Stimulated activated CD8-positive, alpha-beta memory T cell treated with anti-CD3 and anti-CD28 coated beads, Interleukin-15, amount 100 ng/mL, for 1 hour (primary cell): ENCODE data around the gene CAMLG.
"Not testable (repeated sequence)": the region's sequence is repeated elsewhere in the genome, so short reads cannot be mapped to it uniquely, and the experiment has no call there.

Experiments
- DNase-seq: peaks from one replicate; pipeline ENCODE4 v3.0.0-alpha.2; 2020; ENCODE audit warnings: low read depth

CAMLG gene

DNA sequence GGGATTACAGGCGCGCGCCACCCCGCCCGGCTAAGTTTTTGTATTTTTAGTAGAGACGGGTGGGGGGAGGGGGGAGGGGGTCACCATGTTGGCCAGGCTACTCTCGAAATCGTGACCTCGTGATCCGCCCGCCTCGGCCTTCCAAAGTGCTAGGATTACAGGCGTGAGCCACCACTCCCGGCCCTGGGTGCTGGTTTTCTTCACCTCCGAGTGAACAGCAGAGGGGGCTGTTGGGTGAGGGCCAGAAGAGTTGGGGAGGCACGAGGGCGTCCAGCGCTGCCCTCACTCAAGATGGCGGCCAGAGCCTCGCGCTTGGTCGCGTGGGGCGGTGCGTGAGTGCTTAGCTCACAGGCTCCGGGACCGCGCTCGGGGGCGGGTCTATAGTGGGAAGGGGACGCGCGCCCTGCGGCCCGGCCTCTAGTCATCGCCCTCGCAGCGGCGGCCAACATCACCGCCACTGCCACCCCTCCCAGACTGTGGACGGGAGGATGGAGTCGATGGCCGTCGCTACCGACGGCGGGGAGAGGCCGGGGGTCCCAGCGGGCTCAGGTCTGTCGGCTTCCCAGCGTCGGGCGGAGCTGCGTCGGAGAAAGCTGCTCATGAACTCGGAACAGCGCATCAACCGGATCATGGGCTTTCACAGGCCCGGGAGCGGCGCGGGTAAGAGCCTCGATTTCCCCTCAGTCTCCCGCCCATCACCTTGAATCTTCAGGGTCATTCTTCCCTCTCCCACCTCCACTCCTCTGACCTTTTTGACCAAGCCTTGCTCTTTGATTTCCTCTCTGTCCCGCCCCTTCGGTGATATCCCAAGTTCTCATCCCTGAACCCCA is at the start of gene CAMLG:
CAMLG (plus strand) TSS at position 416 of the 830 bp plus-strand sequence; CDS start at position 489, 73 bp downstream.
- DNase-seq = peak; percentile 93

GRCh38 chr5:134690144-134690543 is 48.2 kb upstream of the CAMLG start:
- DNase-seq = not testable (repeated sequence)

GRCh38 chr5:134692722-134693121 is 45.6 kb upstream of the CAMLG start:
- DNase-seq = no peak

GRCh38 chr5:134708301-134708700 is 30.0 kb upstream of the CAMLG start:
- no peak for DNase-seq

DNA sequence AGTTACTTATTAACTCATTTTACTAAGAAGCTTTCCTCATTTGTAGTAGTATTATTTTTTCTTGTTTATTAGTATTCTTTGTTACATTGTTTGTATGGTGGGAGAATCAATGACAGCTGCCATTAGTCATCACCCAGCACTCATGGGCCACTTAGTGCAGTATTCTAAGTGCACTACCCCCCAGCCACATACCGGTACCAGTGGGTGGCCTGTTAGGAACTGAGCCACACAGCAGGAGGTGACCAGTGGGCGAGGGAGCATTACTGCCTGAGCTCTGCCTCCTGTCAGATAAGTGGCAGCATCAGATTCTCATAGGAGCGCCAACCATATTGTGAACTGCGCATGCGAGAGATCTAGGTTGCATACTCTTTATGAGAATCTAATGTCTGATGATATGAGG is 24.2 kb upstream of the CAMLG start:
- no peak for DNase-seq

DNA sequence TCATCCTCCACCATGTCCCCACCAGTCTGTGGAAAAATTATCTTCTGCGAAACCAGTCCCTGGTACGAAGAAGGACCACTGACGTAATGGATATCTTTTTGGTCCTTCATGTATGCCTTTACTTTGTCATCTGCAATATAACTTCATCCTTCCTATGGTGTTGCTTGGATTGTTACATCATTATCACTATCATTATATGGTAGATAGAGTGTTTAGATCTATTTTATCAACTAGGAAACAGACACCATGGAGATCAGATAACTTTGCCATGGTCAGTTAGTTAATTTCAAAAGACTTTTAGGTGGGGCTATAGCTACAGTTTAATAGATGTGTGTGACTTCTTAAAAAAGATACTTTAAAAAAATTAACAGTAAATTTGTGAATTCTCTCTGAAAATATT is 23.8 kb upstream of the CAMLG start:
- DNase-seq = no peak

GRCh38 chr5:134715466-134715865 is 22.9 kb upstream of the CAMLG start:
- not testable (repeated sequence) for DNase-seq

DNA sequence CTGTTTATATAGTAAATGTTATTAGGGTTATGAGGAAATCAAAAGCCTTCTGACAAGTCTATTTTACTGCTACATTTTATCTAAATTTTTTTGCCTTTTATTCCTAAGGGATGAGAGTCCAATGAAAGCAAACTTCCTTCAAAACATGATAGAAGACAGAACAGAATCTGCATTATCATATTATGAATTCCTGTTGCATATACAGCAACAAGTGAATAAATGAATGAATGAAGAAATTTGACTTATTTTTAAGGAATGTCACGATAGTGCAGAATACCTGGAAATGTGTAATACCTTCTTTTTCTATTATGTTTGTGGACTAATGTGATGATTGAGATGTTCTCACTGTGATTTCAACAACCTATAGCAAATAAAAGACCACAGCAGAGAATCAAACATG is 13.5 kb upstream of the CAMLG start:
- no peak for DNase-seq

DNA sequence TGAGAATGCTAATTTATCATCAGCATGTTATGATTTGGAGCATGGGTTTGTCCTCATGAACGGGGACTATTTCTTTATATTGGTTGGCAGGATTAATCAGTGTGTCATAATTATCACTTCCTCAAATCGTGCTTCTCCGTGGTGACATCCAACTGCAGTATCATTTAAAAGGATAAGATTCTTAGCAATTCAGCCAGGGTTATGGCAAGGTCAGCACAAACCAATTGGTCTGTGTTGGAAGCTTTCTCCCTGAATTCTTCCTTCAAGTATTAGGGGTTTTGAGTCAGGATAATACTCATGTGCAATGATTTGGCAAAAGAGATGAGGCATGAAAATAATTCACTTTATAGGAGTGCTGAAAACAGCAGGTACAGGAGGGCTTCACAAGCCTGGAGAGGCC is 5.5 kb upstream of the CAMLG start:
- no peak for DNase-seq

DNA sequence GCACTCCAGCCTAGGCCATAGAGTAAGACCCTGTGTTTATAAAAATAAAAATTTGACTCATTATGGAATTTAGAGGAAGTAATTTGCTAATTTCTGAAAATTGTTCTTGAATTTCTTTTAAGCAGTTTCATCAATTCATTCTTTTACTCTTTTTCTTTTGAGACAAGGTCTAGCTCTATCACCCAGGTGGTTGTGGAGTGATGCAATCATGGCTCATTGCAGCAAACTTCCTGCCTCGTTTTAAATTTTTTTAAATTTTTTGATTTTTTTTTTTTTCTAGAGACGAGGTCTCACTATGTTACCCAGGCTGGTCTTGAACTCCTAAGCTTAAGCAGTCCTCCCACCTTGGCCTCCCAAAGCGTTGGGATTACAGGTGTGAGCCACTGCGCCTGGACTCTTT is 3.1 kb upstream of the CAMLG start:
- no peak for DNase-seq

DNA sequence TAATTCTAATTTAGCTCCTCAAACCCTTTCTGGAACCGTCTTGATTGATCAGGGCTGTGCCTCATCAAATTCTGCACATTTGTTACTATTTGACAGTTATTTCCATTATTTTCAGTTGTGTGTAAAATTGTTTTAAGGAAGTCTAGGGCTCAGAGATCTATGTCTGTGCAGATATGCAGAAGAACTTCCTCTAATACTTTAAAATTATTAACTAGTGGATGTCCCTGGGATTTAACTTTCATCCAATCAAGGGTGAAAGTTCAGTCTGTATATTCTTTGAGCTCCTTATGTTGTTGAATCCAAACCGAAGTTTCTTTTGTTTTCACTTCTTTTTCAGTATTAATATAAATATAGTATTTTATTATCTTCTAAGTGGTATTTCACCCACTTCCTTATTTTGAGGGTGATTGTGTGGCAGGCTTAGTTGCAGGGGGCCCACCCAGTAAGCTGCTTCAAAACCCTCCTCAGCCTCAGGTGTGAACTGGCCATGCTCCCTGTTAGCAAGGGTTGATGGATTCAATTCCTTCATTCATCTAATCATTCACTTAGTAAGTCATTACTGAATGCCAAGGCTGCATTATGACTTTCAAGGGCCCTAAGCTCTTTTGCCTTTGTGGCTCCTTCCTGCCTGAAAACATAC is 2.1 kb upstream of the CAMLG start:
- no peak for DNase-seq

- DNase-seq = no peak
These were observed 764 bp downstream of the CAMLG start for GRCh38 chr5:134738963-134739661.

DNA sequence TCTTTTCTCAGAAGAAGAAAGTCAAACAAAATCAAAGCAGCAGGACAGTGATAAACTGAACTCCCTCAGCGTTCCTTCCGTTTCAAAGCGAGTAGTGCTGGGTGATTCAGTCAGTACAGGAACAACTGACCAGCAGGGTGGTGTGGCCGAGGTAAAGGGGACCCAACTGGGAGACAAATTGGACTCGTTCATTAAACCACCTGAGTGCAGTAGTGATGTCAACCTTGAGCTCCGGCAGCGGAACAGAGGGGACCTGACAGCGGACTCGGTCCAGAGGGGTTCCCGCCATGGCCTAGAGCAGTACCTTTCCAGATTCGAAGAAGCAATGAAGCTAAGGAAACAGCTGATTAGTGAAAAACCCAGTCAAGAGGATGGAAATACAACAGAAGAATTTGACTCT is 2.7 kb downstream of the CAMLG start:
- no peak for DNase-seq

GRCh38 chr5:134742134-134742533 is 3.8 kb downstream of the CAMLG start:
- no peak for DNase-seq

GRCh38 chr5:134749415-134749814 is 11.1 kb downstream of the CAMLG start:
- no peak for DNase-seq

GRCh38 chr5:134758176-134758503 is 19.8 kb downstream of the CAMLG start:
- DNase-seq = no peak

DNA sequence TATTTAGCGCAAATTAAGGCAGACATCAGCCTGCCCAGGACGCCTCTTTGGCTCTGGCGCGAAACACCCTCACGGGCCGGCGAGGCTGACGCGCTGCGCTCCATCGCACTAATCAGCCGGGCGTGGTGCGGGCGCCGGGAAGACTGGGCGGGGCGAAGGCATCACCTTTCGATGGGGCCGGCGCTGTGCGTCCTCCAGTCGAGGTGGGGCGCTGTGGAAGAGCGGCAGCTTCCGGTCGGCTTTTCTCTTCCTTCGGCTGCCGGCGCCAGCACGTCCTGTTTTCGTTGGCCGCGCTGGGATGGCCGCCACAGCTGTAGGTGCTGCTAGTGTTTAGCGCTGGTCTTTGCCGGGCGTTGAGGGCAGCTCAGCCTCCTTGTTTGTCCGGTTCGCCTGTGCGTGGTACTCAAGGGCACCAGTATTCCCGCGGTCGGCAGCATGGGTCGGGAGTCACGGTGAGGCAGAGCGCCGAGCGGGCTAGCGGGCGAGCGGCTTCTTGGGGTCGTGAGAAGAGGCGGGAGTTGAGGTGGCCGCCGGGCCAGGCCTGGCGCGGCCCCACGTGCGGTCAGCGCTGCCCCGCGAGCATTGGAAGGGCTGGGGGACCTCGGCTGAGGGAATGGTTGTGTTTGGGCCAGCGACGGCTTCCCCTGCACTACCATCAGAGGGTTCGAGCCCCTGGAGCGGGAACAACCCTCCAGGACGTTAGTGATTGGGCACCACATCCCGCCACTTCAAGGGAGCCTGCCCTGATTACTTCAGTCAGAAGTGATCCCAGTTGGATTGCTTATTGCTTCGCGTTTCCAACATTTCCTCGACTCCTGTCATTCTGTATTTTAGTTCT is 20.4 kb downstream of the CAMLG start, which contains the start of gene DDX46:
DDX46 (plus strand) TSS at position 276 of the 838 bp plus-strand sequence; CDS start at position 436, 160 bp downstream.
- DNase-seq = peak; percentile 89

DNA sequence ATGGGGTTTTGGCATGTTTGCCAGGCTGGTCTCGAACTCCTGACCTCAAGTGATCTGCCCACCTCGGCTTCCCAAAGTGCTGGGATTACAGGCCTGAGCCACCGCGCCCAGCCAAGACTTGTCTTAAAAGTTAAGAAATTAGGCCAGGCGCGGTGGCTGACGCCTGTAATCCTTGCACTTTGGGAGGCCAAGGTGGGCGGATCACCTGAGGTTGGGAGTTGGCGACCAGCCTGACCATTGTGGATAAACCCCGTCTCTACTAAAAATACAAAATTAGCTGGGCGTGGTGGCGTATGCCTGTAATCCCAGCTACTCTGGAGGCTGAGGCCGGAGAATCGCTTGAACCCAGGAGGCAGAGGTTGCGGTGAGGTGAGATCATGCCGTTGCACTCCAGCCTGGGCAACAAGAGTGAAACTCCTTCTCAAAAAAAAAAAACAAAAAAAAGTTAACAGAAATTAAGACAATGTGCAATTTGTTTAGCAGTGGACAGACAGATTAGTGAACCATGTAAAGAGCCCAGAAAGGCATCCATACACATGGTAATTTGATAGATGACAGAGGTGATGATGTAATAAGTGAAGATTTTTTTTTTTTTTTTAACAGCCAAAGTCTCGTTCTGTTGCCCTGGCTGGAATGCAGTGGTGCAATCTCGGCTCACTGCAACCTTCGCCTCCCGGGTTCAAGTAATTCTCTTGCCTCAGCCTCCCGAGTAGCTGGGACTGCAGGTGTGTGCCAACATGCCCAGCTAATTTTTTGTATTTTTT is 29.4 kb downstream of the CAMLG start:
- DNase-seq = not testable (repeated sequence)

- no peak for DNase-seq
These were observed 30.9 kb downstream of the CAMLG start for GRCh38 chr5:134769206-134769605.

DNA sequence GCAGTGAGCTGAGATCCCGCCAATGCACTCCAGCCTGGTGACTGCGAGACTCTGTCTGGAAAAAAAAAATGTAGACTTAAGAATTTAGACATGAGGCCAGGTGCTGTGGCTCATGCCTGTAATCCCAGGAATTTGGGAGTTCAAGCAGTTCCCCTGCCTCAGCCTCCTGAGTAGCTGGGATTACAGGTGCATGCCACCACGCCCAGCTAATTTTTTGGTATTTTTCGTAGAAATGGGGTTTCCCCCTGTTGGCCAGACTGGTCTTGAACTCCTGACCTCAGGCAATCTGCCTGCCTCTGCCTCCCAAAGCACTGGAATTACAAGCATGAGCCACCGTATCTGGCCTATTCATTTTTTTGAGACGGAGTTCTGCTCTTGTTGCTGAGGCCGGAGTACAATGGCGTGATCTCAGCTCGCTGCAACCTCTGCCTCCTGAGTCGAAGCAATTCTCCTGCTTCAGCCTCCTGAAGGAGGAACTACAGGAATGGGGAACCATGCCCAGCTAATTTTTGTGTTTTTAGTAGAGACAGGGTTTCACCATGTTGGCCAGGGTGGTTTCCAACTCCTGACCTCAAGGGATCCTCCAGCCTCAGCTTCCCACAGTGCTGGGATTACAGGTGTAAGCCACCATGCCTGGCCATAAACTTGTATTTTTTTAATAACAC is 34.2 kb downstream of the CAMLG start:
- no peak for DNase-seq

- DNase-seq = no peak
These were observed 39.0 kb downstream of the CAMLG start for GRCh38 chr5:134777366-134777765.
